Tibial nerve (tissue), 4 donors: ENCODE data around the gene TXLNA. TPM values are rescaled to one million over a fixed set of nuclear protein-coding genes. Genes with fewer than 3 reads are reported as not detected.
"Not testable (repeated sequence)": the region's sequence is repeated elsewhere in the genome, so short reads cannot be mapped to it uniquely, and the experiment has no call there.

Source experiments
- DNase-seq, 2 donors: peaks; one replicate each; pipeline ENCODE4 v3.0.0-alpha.2; 2019; ENCODE audit warnings: low spot score in 2 of 2
- H3K27ac ChIP-seq, 4 donors: fragments of 200-600 bp; sonication (generic) in 3 of 4; one replicate each; pipeline ENCODE4 v1.5.1; 2017 to 2019; ENCODE audit warnings: mild to moderate bottlenecking in 1 of 4
- H3K27me3 ChIP-seq, 2 donors: fragments of 200-600 bp; sonication (generic) in 1 of 2; one replicate each; pipeline versions ENCODE4 v1.5.1 to v1.6.0; 2017 to 2019
- H3K36me3 ChIP-seq, 3 donors: fragments of 200-600 bp; sonication (generic); one replicate each; pipeline ENCODE4 v1.5.1; 2018 to 2019
- H3K4me1 ChIP-seq, 4 donors: fragments of 200-600 bp; sonication (generic) in 3 of 4; one replicate each; pipeline ENCODE4 v1.5.1; 2017 to 2019
- H3K4me3 ChIP-seq, 4 donors: fragments of 200-600 bp; sonication (generic) in 3 of 4; one replicate each; pipeline ENCODE4 v1.5.1; 2017 to 2019; ENCODE audit warnings: mild to moderate bottlenecking in 1 of 4, moderate library complexity in 1 of 4
- H3K9me3 ChIP-seq, 4 donors: fragments of 200-600 bp; sonication (generic) in 3 of 4; one replicate each; pipeline ENCODE4 v1.5.1; 2017 to 2019
- CTCF ChIP-seq, 5 experiments: fragments of 200-600 bp in 3 of 5; fragments of 450-650 bp in 2 of 5; sonication (generic) in 3 of 5; IDR thresholded peaks; one replicate each; pipeline ENCODE4 v1.5.1; 2016 to 2019; ENCODE audit warnings: antibody characterized with exemption in 5 of 5, mild to moderate bottlenecking in 3 of 5, moderate library complexity in 2 of 5
- EP300 ChIP-seq, 2 donors: sonication (generic); formaldehyde crosslinking; IDR thresholded peaks; one replicate each; pipeline ENCODE4 v1.6.1; 2017; ENCODE audit warnings: antibody characterized with exemption in 2 of 2, mild to moderate bottlenecking in 1 of 2
- POLR2A ChIP-seq, 2 donors: fragments of 450-650 bp; IDR thresholded peaks; one replicate each; pipeline ENCODE4 v1.6.1; 2017; ENCODE audit warnings: antibody characterized with exemption in 2 of 2, mild to moderate bottlenecking in 2 of 2, moderate library complexity in 2 of 2
- WGBS, 2 donors: methylation state at CpG; one replicate each; pipeline ENCODE4 v1.1.5; 2018; 5-methylcytosine and 5-hydroxymethylcytosine counted together
- total RNA-seq, 4 donors: library from RNA; depleted of rRNA; stranded (reverse); fragments of >200 nt; gene quantifications; one replicate each; pipeline ENCODE4 v1.1.0, GENCODE V29; 2016

Gene TXLNA
- total RNA-seq = 10 to 100 TPM; 41.4 to 52.0 (median 49.5) TPM

- TF ChIP-seq CTCF (IDR thresholded peaks at IDR 0.05) (peak in 2 of 5 experiments; percentile 45 to 46), EP300 (IDR thresholded peaks at IDR 0.05) (peak; percentile 78 to 89), POLR2A (IDR thresholded peaks at IDR 0.05) (peak; percentile 50 to 56)
These were observed at the start of gene TXLNA for GRCh38 chr1:32179443-32180185. TSS of gene TXLNA (plus strand) at chr1:32179675. CDS start at chr1:32180346, 671 bp downstream.

GRCh38 chr1:32133950-32134280 lies 45.6 kb upstream of the TXLNA start:
- H3K36me3 ChIP-seq, H3K9me3 ChIP-seq, H3K4me3 ChIP-seq, DNase-seq, H3K27me3 ChIP-seq: not testable (repeated sequence)
- WGBS, 2 donors = 90 to 93% methylated on average over 9 of the region's 9 CpGs
- Histone ChIP-seq H3K27ac (peak overlapping the region in 1 of 4 donors; percentile 65), H3K4me1 (peaks cover 0 to 28% (median 4%) of the 10 kb centered on the region in 4 donors)

More at GRCh38 chr1:32179443-32180185, at the start of gene TXLNA:
- peak within 1 kb of the TSS; percentile 87 to 97 (median 94) for H3K27ac ChIP-seq
- peaks cover 0 to 38% (median 4%) of the 10 kb centered on the region in 3 donors for H3K36me3 ChIP-seq
- 0 to 1% methylated on average over 13 to 54 of the region's 79 CpGs for WGBS, 2 donors
- H3K9me3 ChIP-seq = no peaks in the 10 kb centered on the region
- no peaks in the 10 kb centered on the region for H3K27me3 ChIP-seq
- peak; percentile 92 for DNase-seq
- H3K4me3 ChIP-seq = peak within 1 kb of the TSS; percentile 75 to 82 (median 80)
- H3K4me1 ChIP-seq = peaks cover 2 to 48% (median 28%) of the 10 kb centered on the region in 4 donors

GRCh38 chr1:32137111-32137510 lies 42.4 kb upstream of the TXLNA start:
- no peak for DNase-seq
- peaks cover 0 to 3% (median 0%) of the 10 kb centered on the region in 3 donors for H3K36me3 ChIP-seq
- TF ChIP-seq POLR2A (IDR thresholded peaks at IDR 0.05) = no peak
- no peak for TF ChIP-seq CTCF (IDR thresholded peaks at IDR 0.05)
- TF ChIP-seq EP300 (IDR thresholded peaks at IDR 0.05) = no peak
- no peaks in the 10 kb centered on the region for H3K9me3 ChIP-seq
- no peak overlapping the region for H3K27ac ChIP-seq
- peaks cover 0 to 34% (median 4%) of the 10 kb centered on the region in 4 donors for H3K4me1 ChIP-seq
- WGBS, 2 donors = 98% methylated on average over 5 of the region's 5 CpGs
- H3K4me3 ChIP-seq = no peak overlapping the region
- H3K27me3 ChIP-seq = no peaks in the 10 kb centered on the region

GRCh38 chr1:32138965-32139364 lies 40.5 kb upstream of the TXLNA start:
- no peak overlapping the region for H3K27ac ChIP-seq

More at GRCh38 chr1:32138965-32139364, 40.5 kb upstream of the TXLNA start:
- WGBS, 2 donors = 48 to 49% methylated on average over 5 of the region's 5 CpGs
- H3K27me3 ChIP-seq = no peaks in the 10 kb centered on the region
- H3K36me3 ChIP-seq = peaks cover 0 to 3% (median 0%) of the 10 kb centered on the region in 3 donors
- no peak for DNase-seq
- no peaks in the 10 kb centered on the region for H3K9me3 ChIP-seq
- no peak overlapping the region for H3K4me3 ChIP-seq
- TF ChIP-seq EP300 (IDR thresholded peaks at IDR 0.05) (no peak), CTCF (IDR thresholded peaks at IDR 0.05) (no peak), POLR2A (IDR thresholded peaks at IDR 0.05) (no peak)
- peaks cover 0 to 41% (median 10%) of the 10 kb centered on the region in 4 donors for H3K4me1 ChIP-seq
